Measurements from ENCODE around the gene CAMK2G.

GRCh38 chr10:73873838-73874215 is 528 bp downstream of the CAMK2G start:
- TF ChIP-seq CTCF (IDR thresholded peaks at IDR 0.05) (no peak), TAF1 (IDR thresholded peaks at IDR 0.05; ENCODE audit: borderline replicate concordance, low read depth, low read length) (no peak), REST (IDR thresholded peaks at IDR 0.05; ENCODE audit: low read depth, low read length) (no peak), EP300 (IDR thresholded peaks at IDR 0.05; ENCODE audit: borderline replicate concordance in 1 of 2, low read depth in 1 of 2, low read length in 1 of 2) (no peak), GABPA (IDR thresholded peaks at IDR 0.05; ENCODE audit: low read depth) (no peak)
